Thyroid gland (tissue), 4 donors: ENCODE data around the gene GH1.
"Not testable (repeated sequence)": the region's sequence is repeated elsewhere in the genome, so short reads cannot be mapped to it uniquely, and the experiment has no call there.

Source experiments
- POLR2A ChIP-seq, 2 donors: fragments of 450-650 bp; IDR thresholded peaks; one replicate each; pipeline ENCODE4 v1.6.1; 2017; ENCODE audit warnings: antibody characterized with exemption in 2 of 2, mild to moderate bottlenecking in 2 of 2, moderate library complexity in 1 of 2
- TF ChIP-seq, protein P1 (sequence below), 6 experiments: fragments of 200-600 bp in 3 of 6; fragments of 450-650 bp in 3 of 6; sonication (generic) in 3 of 6; IDR thresholded peaks; one replicate each; pipeline ENCODE4 v1.5.1; 2016 to 2019; ENCODE audit warnings: antibody characterized with exemption in 6 of 6, mild to moderate bottlenecking in 2 of 6, inconsistent platforms in 1 of 6, moderate library complexity in 1 of 6

DNA sequence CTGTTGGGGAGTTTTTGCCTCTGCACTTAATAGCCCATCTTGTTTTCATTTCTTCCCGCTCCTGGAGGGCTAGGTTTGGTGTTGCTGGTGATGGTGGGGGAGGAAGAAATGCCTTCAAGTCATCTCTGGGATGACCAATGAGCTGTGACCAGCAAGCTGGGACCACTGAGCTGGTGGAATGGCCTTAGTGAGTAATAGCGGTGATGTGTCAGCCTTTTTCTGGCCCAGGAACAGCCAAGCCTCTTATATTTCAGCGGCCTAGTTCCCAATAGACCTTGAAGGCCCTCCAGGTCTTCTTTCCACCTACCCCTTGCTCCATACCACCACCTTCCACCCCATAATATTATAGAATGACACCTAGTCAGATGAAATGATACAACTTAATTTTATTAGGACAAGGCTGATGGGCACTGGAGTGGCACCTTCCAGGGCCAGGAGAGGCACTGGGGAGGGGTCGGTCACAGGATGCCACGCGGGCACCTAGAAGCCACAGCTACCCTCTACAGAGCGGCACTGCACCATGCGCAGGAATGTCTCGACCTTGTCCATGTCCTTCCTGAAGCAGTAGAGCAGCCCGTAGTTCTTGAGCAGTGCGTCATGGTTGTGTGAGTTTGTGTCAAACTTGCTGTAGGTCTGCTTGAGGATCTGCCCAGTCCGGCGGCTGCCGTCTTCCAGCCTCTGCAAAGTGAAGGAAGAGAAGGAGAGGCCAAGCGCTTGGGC lies 46.8 kb downstream of the GH1 start:
- TF ChIP-seq, protein P1, sequence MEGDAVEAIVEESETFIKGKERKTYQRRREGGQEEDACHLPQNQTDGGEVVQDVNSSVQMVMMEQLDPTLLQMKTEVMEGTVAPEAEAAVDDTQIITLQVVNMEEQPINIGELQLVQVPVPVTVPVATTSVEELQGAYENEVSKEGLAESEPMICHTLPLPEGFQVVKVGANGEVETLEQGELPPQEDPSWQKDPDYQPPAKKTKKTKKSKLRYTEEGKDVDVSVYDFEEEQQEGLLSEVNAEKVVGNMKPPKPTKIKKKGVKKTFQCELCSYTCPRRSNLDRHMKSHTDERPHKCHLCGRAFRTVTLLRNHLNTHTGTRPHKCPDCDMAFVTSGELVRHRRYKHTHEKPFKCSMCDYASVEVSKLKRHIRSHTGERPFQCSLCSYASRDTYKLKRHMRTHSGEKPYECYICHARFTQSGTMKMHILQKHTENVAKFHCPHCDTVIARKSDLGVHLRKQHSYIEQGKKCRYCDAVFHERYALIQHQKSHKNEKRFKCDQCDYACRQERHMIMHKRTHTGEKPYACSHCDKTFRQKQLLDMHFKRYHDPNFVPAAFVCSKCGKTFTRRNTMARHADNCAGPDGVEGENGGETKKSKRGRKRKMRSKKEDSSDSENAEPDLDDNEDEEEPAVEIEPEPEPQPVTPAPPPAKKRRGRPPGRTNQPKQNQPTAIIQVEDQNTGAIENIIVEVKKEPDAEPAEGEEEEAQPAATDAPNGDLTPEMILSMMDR (IDR thresholded peaks at IDR 0.05): not testable (repeated sequence)
- TF ChIP-seq POLR2A (IDR thresholded peaks at IDR 0.05): not testable (repeated sequence)
